ENCODE results near the gene FSCN2. TPM values are rescaled to one million over a fixed set of nuclear protein-coding genes. Genes with fewer than 3 reads are reported as not detected.
A peak's percentile ranks its signal among the peaks of the same experiment; 100 is the strongest.

FSCN2 gene
- total RNA-seq, 1 experiment from 2014 or later: 0.31 TPM

DNA sequence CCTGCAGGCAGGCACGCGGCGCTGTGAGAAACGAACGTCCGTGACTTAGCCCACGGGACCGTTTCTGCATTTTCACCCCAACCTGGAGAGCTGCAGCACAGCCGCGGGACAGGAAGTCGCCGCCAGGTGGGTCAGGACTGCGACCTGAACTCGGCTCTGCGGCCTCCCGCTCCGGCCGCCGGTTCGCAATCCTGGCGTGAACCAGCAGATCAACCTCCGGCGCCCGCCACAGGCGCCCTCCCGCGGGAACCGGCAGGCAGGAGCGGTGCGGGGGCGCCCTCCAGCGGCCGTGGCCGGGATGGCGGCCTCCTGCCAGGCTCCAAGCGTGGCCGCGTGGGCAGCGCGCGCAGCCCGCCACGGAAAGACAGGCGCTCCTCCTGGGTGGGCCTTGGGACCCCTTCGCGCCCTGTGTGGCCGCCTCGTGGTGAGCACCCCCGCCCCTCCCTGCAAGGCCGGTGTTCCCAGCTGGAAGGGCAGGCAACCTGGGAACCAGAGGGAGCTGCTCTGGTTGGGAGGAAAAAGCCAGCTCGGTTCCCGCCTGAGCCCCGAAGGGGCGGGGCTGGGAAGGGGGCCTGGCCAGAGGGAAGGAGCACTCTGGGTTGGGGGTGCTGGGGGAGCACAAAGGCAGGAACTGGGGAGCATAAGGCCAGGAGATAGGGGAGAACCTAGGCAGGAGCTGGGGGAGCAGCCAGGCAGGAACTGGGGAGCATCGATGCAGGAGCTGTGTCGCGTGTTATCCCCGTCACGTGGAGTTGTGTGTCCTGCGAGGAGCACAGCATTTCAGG lies 43.8 kb upstream of the FSCN2 start (continued):
- TF ChIP-seq, protein P1, sequence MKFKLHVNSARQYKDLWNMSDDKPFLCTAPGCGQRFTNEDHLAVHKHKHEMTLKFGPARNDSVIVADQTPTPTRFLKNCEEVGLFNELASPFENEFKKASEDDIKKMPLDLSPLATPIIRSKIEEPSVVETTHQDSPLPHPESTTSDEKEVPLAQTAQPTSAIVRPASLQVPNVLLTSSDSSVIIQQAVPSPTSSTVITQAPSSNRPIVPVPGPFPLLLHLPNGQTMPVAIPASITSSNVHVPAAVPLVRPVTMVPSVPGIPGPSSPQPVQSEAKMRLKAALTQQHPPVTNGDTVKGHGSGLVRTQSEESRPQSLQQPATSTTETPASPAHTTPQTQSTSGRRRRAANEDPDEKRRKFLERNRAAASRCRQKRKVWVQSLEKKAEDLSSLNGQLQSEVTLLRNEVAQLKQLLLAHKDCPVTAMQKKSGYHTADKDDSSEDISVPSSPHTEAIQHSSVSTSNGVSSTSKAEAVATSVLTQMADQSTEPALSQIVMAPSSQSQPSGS (CRISPR knock-in tag; IDR thresholded peaks at IDR 0.05; ENCODE audit: borderline replicate concordance, low read depth): no peak
- TF ChIP-seq RELA (CRISPR knock-in tag; IDR thresholded peaks at IDR 0.05; ENCODE audit: borderline replicate concordance) (peak; percentile 8), PREB (CRISPR knock-in tag; IDR thresholded peaks at IDR 0.05; ENCODE audit: borderline replicate concordance) (no peak), ZNF138 (CRISPR knock-in tag; conservative IDR thresholded peaks at IDR 0.05) (no peak), ZNF317 (CRISPR knock-in tag; IDR thresholded peaks at IDR 0.05; ENCODE audit: borderline replicate concordance, low read depth) (no peak), FOXP1 (CRISPR knock-in tag; IDR thresholded peaks at IDR 0.05; ENCODE audit: borderline replicate concordance) (peak; percentile 81; the same call in 1 of the 2 replicates), TEAD1 (CRISPR knock-in tag; IDR thresholded peaks at IDR 0.05) (peak; percentile 76), ELF4 (CRISPR knock-in tag; IDR thresholded peaks at IDR 0.05; ENCODE audit: low read depth) (no peak), HMGXB4 (CRISPR knock-in tag; IDR thresholded peaks at IDR 0.05) (peak; percentile 95), IRF2 (CRISPR knock-in tag; IDR thresholded peaks at IDR 0.05; ENCODE audit: borderline replicate concordance, low read depth) (no peak), KAT7 (CRISPR knock-in tag; IDR thresholded peaks at IDR 0.05; ENCODE audit: borderline replicate concordance) (peak; percentile 82; the same call in 1 of the 2 replicates), FOXP4 (CRISPR knock-in tag; IDR thresholded peaks at IDR 0.05) (0 out of 2 replicates have a peak, but pooled peaks have one; percentile 56), JUN (CRISPR knock-in tag; IDR thresholded peaks at IDR 0.05) (no peak), MXD4 (CRISPR knock-in tag; IDR thresholded peaks at IDR 0.05; ENCODE audit: borderline replicate concordance) (no peak), ERG (CRISPR knock-in tag; IDR thresholded peaks at IDR 0.05) (no peak; the same call in 1 of the 2 replicates), ZNF532 (CRISPR knock-in tag; IDR thresholded peaks at IDR 0.05; ENCODE audit: borderline replicate concordance) (no peak)
- TF ChIP-seq, protein P2, sequence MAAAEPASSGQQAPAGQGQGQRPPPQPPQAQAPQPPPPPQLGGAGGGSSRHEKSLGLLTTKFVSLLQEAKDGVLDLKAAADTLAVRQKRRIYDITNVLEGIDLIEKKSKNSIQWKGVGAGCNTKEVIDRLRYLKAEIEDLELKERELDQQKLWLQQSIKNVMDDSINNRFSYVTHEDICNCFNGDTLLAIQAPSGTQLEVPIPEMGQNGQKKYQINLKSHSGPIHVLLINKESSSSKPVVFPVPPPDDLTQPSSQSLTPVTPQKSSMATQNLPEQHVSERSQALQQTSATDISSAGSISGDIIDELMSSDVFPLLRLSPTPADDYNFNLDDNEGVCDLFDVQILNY (CRISPR knock-in tag; IDR thresholded peaks at IDR 0.05): peak; percentile 94
- TF ChIP-seq, protein P3, sequence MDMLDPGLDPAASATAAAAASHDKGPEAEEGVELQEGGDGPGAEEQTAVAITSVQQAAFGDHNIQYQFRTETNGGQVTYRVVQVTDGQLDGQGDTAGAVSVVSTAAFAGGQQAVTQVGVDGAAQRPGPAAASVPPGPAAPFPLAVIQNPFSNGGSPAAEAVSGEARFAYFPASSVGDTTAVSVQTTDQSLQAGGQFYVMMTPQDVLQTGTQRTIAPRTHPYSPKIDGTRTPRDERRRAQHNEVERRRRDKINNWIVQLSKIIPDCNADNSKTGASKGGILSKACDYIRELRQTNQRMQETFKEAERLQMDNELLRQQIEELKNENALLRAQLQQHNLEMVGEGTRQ (CRISPR knock-in tag; IDR thresholded peaks at IDR 0.05): peak; percentile 9; the same call in 1 of the 2 replicates
